Measurements from ENCODE around the gene HPSE2.
"Not testable (repeated sequence)": the region's sequence is repeated elsewhere in the genome, so short reads cannot be mapped to it uniquely, and the experiment has no call there.

The HPSE2 gene

DNA sequence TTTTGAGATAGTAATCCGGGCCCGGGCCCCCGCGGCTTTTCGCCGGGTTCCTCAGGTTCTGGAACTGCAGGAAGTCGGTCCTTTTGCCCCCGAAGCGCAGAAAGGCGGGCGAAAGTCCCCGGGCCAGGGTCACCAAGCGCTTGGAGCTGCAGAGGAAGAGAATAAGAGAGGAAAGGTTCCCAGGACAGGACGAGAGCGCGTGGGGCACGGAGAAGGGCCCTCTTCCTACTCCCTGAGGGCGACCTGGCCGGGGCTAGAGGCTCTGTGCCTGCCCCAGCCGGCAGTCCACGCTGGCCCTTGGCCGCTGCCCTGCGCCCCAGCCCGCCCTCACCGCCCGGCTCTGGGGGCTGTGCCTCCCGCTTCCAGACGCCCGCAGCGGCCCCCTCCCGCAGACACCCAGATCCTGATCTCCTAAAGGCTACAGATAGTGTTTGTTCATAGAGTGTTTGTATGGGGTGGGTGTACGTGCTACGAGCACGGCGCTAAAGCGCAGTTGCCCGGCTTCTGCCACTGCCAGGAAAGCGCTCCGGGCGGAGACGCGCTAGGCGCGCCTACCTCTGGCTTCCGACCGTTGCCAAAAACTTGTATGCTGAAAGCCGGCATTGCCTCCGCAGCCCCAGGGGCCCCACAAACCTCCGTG, 3.2 kb downstream of the HPSE2 start:
- DNase-seq = peak in 1 of 2 experiments; percentile 13
- no peak for TF ChIP-seq GATA1 (IDR thresholded peaks at IDR 0.05; ENCODE audit: low read depth, low read length)
- no peak for TF ChIP-seq POLR2A (IDR thresholded peaks at IDR 0.05; ENCODE audit: low read length)

DNA sequence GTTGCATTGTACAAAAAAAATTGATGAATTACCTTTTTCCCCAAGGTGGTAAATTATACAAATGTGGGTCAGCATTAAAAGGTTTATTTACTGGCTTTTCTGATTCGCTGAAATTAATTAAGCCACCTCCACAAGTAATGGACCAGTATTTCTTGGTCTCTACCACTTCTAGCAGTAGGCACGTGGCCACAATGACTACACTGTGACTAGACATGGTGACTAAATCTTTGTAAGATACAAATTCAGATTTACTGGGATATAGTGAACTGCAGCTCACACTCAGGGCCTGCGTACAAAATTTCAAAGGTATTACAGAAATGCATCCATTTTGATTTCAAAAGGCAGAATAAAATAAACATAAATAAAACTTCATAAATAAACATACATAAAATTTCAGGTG, 10.9 kb downstream of the HPSE2 start:
- TF ChIP-seq GATA1 (IDR thresholded peaks at IDR 0.05; ENCODE audit: low read depth, low read length) = no peak
- TF ChIP-seq POLR2A (IDR thresholded peaks at IDR 0.05; ENCODE audit: low read length) = no peak
- DNase-seq = no peak

DNA sequence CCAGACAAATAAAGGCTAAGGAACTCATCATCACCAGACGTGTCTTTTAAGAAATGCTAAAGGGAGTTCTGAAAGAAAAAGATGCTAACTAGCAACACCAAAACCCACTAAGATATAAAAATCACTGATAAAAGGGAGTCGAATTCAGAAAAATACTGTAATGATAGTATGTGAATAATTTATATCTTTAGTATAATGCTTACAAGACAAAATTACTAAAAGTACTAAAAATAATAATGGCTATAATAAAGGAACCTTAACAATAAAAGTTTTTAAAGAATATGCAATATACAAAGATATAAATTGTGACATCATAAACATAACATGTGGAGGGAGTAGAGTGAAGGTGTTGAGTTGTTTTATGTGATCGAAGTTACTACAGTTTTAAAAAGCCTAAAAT, 28.3 kb downstream of the HPSE2 start:
- TF ChIP-seq GATA1 (IDR thresholded peaks at IDR 0.05; ENCODE audit: low read depth, low read length) (no peak), POLR2A (IDR thresholded peaks at IDR 0.05; ENCODE audit: low read length) (no peak)
- DNase-seq = no peak

DNA sequence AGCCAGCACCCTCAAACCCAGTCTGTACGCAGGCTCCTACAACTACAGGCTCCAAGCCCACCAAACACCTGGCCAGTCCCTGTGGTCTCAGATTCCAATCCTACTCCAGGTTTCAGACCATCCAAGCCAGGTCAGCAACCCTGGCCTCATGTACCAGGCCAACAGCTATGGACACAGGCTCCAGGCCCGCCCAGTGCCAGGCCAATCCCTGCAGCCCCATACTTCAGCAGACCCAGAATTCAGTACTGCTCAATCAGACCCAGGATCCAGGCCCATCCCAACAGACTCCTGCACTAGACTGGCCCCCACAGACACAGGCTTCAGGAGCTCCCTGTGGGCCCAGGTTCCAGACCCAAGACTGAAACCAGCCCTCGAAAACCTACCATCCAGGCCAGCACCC, 32.3 kb downstream of the HPSE2 start:
- DNase-seq = no peak
- no peak for TF ChIP-seq GATA1 (IDR thresholded peaks at IDR 0.05; ENCODE audit: low read depth, low read length)
- no peak for TF ChIP-seq POLR2A (IDR thresholded peaks at IDR 0.05; ENCODE audit: low read length)

DNA sequence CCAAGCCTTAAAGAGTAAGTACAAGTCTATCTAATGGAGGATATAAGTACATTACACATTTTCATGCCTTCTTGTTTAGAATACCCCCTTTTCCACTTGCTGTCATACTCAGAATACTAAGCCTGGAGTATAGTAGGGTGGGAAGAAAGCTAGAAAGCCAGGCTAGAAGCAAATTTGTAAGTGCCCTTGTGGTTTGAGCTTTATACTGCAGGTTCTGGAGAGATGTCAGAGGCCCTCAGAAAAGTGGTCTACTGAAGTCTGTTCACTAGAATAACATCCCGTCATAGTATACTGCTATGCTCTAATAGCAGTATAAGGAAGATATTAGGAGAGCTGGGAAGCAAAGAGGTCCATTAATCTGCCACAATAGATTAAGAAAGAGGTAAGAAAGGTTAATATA, 62.7 kb downstream of the HPSE2 start:
- no peak for TF ChIP-seq GATA1 (IDR thresholded peaks at IDR 0.05; ENCODE audit: low read depth, low read length)
- no peak for TF ChIP-seq POLR2A (IDR thresholded peaks at IDR 0.05; ENCODE audit: low read length)
- DNase-seq = no peak

DNA sequence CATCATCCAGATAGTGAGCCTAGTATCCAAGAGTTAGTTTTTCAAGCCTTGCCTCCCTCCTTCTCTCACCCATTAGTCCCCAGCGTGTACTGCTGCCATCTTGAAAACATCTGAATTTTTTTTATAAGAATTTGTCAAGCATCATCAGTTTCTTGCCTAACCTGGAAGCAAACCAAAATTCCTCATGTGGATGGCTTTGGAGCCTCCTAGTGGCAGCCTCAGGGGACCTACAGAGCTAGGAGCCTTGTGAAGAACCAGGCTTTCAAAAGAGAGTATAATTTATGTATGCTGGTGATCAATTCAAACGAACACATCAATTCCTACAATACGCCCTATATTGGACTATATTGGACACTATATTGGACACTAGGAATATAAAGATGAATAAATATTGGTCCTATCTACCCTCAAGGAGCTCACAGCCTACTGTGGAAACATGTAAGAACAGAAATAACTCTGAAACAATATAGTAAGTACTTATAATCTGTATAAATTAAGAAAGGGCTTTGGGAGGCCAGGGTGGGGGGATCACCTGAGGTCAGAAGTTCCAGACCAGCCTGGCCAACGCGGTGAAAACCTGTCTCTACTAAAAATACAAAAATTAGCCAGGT, 63.4 kb downstream of the HPSE2 start:
- TF ChIP-seq GATA1 (IDR thresholded peaks at IDR 0.05; ENCODE audit: low read depth, low read length) (no peak), POLR2A (IDR thresholded peaks at IDR 0.05; ENCODE audit: low read length) (no peak)
- DNase-seq = peak; percentile 54 to 72

DNA sequence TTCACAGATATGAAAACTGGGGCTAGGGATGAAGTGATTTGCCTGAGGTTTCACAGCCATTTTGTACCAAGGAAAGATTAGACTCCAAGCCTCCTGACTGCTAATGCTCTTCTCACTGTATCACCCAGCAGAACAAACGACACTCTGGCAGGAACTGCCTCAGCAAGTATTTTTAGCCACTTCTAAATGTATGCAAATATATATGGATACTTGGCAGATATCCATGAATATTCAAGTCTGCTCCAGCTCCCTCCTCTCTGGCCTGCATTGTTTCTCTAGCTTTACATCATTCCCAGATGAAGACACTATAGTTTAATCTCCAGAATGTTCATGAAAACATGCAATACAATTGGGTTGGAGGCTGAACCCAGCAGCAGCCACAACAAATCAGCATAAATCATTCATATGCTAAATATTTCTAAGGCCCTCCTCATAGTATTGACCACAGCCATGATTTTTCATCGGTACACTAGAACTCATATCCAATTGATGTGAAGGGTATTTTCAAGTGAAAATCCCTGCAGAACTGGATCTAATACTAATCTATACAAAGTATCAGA, 65.5 kb downstream of the HPSE2 start:
- TF ChIP-seq POLR2A (IDR thresholded peaks at IDR 0.05; ENCODE audit: low read length) (no peak), GATA1 (IDR thresholded peaks at IDR 0.05; ENCODE audit: low read depth, low read length) (no peak)
- DNase-seq = no peak

DNA sequence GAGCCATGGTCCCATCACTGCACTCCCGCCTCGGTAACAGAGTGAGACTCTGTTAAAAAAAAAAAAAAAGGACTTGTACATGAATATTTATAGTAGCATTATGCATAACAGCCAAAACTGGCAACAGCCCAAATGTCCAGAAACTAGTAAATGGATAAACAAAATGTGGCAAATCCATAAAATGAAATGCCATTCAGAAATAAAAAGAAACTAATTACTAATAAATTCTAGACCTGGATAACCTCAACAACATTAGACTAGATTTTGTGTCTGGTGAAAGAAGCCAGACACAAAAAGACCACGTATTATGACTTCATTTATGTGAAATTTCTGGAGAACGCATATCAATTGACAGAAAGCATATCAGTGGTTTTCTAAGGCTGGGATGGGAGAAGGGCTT, 74.5 kb downstream of the HPSE2 start:
- DNase-seq = no peak
- TF ChIP-seq POLR2A (IDR thresholded peaks at IDR 0.05; ENCODE audit: low read length) (no peak), GATA1 (IDR thresholded peaks at IDR 0.05; ENCODE audit: low read depth, low read length) (no peak)

DNA sequence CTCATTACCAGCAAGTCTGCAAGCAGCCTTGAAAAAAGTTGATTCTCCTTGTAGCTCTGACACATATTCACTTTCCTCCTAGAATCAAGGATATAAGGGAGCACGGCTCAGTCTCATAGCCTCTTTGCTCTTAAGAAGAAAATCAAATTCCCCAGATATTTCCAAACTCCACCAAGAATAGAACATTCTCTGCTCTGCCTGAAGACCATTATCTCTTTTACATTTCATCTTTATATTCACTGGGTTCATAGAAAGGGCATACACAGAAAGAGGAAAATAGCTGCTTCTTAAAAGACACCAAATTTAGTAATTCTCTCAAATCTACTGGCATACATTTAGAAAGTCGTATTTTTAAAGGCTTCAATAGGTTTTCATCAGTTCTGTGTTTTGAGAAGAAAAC, 92.0 kb downstream of the HPSE2 start:
- TF ChIP-seq POLR2A (IDR thresholded peaks at IDR 0.05; ENCODE audit: low read length) (no peak), GATA1 (IDR thresholded peaks at IDR 0.05; ENCODE audit: low read depth, low read length) (no peak)
- DNase-seq = no peak

DNA sequence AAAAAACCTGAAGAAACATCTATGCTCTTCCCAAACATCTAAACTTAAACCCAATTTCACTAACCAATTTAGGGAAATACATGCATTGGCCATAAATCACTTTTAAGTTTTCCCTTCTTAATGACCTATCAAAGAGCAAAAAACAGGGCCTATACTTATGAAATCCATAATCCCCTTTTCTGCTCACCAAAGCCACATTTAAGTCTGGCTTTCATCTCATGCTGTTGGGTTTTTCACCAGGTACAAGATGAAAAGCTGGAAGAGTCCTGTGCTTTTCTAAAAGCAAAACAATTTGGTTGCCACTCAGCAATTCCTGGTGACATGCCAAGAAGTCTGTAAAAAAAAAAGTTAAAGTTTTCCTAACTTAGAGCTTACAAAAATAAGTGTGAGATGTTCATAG, 92.6 kb downstream of the HPSE2 start:
- no peak for DNase-seq

DNA sequence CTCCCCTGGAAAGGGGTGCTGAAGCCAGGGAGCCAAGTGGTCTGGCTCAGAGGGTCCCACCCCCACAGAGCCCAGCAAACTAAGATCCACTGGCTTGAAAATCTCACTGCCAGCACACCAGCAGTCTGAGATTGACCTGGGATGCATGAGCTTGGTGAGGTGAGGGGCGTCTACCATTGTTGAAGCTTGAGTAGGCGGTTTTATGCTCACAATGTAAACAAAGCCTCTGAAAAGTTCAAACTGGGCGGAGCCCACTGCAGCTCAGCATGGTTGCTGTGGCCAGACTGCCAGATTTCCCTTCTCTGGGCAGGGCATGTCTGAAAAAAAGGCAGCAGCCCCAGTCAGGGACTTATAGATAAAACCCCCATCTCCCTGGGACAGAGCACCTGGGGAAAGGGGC, 102.8 kb downstream of the HPSE2 start:
- DNase-seq = not testable (repeated sequence)

More for the DNA sequence above, 92.6 kb downstream of the HPSE2 start:
- TF ChIP-seq POLR2A (IDR thresholded peaks at IDR 0.05; ENCODE audit: low read length) = no peak
- TF ChIP-seq GATA1 (IDR thresholded peaks at IDR 0.05; ENCODE audit: low read depth, low read length) = no peak

DNA sequence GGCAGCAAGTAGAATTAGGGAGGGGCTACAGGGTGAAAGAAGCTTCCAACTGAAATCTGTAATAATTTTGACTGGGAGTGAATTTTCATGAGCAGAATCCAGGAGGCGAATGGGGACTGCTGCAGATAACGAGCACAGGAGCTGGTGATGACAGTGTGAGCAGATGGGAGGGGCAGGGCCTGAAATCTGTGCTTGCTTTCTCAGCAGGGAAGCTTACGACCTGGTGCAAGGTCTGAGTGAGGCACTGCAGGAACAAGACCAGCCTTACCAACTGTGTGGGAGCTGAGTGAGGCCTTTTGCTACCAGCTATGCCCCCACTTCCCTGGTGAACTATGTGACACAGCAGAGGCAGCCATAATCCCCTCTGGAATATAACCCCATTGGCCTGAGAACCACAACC, 109.8 kb downstream of the HPSE2 start:
- TF ChIP-seq POLR2A (IDR thresholded peaks at IDR 0.05; ENCODE audit: low read length) (no peak), GATA1 (IDR thresholded peaks at IDR 0.05; ENCODE audit: low read depth, low read length) (no peak)
- DNase-seq = no peak

DNA sequence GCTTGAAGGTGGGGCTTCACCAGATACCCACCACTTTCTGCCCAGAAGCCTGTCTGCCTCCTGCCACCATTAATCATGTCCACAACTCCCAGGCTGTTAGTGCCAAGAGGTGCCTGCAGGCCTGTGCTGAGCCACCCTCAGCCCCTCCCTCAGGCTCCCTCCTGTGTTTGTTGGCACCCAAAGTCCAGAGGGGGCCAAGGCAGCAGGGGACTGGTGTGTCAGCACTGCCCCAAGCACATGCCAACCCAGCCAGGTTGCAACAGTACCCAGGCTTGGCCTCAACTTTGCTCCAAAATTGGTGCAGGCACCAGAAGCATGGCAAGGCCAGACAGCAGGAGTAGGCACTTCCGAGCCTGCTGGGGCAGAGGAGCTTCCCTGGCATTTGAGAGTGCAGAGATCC, 111.3 kb downstream of the HPSE2 start:
- TF ChIP-seq GATA1 (IDR thresholded peaks at IDR 0.05; ENCODE audit: low read depth, low read length) = no peak
- TF ChIP-seq POLR2A (IDR thresholded peaks at IDR 0.05; ENCODE audit: low read length) = no peak
- DNase-seq = no peak

DNA sequence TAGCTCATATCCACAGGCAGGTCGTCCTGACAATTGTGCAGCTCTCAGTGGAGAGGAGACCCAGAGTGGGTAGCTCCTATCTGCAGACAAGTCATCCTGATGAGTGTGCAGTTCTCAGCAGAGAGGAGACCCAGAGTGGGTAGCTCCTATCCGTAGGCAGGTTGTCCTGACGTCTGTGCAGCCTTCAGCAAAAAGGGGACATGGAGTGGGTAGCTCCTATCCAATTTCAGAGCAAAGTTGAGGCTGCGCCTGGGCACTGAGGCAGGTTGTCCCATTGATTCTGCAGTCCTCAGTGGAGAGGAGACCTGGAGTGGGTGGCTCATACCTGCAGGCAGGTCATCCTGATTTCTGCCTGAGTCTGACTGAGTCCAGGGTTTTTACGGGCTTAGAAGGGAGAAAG, 111.8 kb downstream of the HPSE2 start:
- TF ChIP-seq POLR2A (IDR thresholded peaks at IDR 0.05; ENCODE audit: low read length) (no peak), GATA1 (IDR thresholded peaks at IDR 0.05; ENCODE audit: low read depth, low read length) (no peak)
- DNase-seq = peak; percentile 7 to 40

DNA sequence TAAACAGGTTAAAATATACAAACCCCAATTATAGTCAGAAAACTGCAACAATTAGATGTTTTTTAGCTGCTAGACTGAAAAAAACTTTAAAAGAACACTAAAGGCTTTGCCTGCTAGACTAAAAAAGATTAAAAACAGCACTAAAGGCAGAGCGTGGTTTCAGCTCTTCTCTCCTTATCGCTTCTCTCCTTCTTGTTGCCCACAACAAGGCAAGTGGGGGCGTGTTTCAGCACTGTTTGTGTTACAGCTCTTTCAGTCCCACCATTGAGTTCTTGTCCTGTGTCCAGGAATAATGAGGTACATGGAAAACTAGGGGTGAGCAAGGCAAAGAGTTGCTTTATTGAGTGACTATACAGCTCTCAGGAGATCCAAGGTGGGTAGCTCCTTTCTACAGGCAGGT, 112.3 kb downstream of the HPSE2 start:
- TF ChIP-seq GATA1 (IDR thresholded peaks at IDR 0.05; ENCODE audit: low read depth, low read length) (no peak), POLR2A (IDR thresholded peaks at IDR 0.05; ENCODE audit: low read length) (no peak)

More for the DNA sequence above, 112.3 kb downstream of the HPSE2 start:
- no peak for DNase-seq
